GM12892 (cell line): ENCODE measurements around the gene CAMSAP2.
"Not testable (repeated sequence)": the region's sequence is repeated elsewhere in the genome, so short reads cannot be mapped to it uniquely, and the experiment has no call there.

ENCODE experiments used
- DNase-seq: peaks from one replicate; pipeline ENCODE4 v3.0.0; 2011; ENCODE audit not compliant: insufficient read length
- FAIRE-seq: peaks from 2 replicates; lab custom pipeline; 2011; peaks lifted over from hg19 to GRCh38; lab: Jason Lieb, UNC
- POLR2A ChIP-seq: IDR thresholded peaks from 2 replicates; pipeline ENCODE4 v1.6.1; 2011; ENCODE audit warnings: low read depth, low read length, control low read depth
- POLR2AphosphoS5 ChIP-seq: IDR thresholded peaks from 2 replicates; pipeline ENCODE4 v1.6.1; 2011; ENCODE audit warnings: low read depth, low read length, control low read depth
- TAF1 ChIP-seq: IDR thresholded peaks from 2 replicates; pipeline ENCODE4 v1.6.1; 2011; ENCODE audit warnings: low read depth, mild to moderate bottlenecking, control low read depth, low read length, borderline replicate concordance

Gene CAMSAP2

DNA sequence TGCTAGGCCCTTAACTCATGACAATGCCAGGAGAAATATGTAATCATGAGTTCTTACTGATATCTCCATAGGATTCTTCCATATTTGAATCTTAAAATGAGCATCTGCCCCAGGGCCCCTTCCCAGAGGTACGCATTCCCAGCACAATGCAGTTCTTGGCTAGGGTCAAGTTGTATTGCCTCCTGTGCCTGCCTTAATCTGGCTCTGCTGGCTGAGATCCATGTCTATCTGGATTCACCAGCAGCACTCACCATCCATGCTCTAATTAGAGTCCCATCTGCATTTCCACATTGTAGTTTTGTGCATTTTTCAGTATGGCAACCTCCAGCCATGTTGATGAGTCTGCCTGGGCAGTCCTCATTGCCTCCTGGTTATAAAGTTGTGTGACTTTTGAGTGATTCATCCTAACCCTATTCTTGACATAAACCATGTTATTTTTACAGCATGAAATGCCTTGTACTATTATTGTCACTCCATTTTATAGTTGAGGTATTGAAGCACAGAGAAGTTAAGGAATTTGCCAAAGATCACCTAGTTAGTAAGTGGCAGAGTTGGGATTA is 55.9 kb downstream of the CAMSAP2 start:
- TF ChIP-seq TAF1 = no peak
- no peak for TF ChIP-seq POLR2A
- TF ChIP-seq POLR2AphosphoS5 = no peak
- DNase-seq = no peak
- FAIRE-seq = no peak

DNA sequence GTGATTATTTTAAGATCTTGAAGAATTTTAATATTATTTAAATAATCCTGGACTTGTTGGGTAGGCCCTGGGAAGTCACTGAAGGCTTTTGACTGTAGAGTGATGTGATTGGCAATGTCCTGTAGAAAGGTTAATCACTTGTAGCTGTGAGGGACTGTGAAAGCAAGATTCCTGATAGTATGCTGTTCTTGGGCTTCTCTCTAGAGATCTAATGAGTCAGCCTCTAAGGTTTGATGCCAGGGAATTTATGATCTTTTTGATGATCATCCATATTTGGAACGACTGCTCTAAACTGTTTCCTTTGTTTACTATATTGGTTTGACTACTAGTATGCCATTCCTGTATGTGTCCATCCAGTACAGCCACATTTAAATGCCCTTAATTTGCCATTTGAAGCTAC is 56.5 kb downstream of the CAMSAP2 start:
- FAIRE-seq (no peak), DNase-seq (no peak)
- no peak for TF ChIP-seq POLR2AphosphoS5
- TF ChIP-seq TAF1 = no peak
- no peak for TF ChIP-seq POLR2A

DNA sequence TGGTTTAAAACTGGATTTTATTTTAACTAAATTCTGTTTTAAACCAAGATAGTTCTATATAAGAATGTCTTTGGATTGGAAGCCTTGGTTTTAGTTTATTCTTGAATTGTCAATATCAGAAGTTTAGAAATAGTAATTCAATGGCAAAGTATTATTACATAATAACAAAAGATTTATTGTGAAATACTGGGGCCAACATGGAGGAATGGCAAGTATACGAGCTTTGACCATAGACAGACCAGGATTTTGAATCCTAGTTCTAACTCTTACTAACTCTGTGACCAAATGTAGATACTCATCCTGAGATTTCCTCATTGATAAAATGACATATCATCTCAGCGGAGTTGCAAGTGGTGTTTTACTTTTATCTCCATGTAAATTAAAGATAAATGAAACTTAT is 63.3 kb downstream of the CAMSAP2 start:
- no peak for TF ChIP-seq POLR2A
- no peak for TF ChIP-seq TAF1
- TF ChIP-seq POLR2AphosphoS5 = no peak
- no peak for FAIRE-seq
- no peak for DNase-seq

DNA sequence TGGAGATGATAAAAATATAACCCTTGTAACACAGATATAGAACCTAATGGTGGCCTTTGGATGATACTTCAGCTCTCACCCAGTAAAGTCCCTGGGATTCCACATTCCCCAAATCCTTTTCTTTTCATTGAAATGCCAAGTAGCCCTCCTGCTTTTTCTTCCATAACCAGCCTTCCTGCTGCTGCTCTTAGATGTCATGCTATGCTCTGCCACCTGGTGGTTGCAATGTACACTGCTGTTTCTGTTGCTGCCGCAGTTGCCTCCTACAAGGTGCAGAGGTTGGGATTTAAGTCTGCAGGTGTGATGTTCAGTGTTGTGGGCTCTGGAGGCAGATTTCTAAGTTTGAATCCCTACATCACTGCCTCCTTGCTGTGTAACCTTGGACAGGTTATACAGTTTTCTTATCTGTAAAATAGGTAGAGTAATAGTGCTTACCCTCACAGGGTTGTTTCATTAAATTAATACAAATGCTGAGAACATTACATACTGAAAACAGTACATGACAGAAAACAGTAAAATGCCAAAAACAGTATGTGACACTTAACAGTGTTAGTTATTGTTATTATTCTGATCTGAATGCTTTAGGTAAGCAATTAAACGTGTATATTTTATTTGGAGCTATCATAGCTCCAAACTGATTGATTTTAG is 64.3 kb downstream of the CAMSAP2 start:
- FAIRE-seq (peak; percentile 94), DNase-seq (peak; percentile 15)

DNA sequence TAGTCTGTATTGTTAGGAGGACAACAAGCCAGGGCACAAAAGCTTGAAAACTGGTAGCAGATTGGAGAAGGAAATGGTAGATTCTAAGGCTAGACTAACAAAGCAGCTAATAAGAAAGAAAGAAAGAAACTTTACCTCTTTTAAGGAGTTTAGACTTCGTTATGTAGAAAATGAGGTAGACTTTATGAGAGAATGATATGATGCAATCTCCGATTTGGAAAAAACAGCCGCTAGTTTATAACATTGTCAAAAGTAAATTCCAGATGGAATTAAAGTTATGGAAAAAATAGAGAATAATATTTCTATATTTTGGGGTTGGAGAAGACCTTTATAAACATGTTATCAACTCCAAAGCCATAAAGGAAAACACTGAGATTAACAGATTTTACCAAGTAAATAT is 67.0 kb downstream of the CAMSAP2 start:
- no peak for FAIRE-seq

More for the DNA sequence above, 64.3 kb downstream of the CAMSAP2 start:
- TF ChIP-seq POLR2A (no peak), POLR2AphosphoS5 (no peak)

DNA sequence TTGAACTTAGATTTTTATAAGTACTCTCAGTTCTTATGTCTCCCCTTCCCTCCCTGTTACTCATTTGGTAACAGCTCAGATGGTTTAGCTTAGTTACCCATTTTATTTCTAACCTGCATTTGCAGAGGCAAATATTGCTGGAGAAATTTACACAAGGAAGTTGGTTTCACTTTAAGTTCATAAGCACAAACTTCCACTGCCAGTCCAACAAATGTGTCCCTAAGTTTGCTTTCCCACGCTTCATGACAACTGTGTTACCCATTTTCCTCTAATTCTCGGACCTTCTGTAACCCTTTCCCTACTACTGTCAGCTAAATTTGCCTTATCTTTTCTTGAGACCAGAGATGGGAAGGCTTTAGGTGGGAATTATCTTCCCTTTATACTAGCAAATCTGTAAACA is 70.2 kb downstream of the CAMSAP2 start:
- TF ChIP-seq POLR2AphosphoS5 = no peak
- no peak for DNase-seq

More for the DNA sequence above, 67.0 kb downstream of the CAMSAP2 start:
- TF ChIP-seq POLR2A = no peak
- TF ChIP-seq POLR2AphosphoS5 = no peak
- TF ChIP-seq TAF1 = no peak
- no peak for DNase-seq

DNA sequence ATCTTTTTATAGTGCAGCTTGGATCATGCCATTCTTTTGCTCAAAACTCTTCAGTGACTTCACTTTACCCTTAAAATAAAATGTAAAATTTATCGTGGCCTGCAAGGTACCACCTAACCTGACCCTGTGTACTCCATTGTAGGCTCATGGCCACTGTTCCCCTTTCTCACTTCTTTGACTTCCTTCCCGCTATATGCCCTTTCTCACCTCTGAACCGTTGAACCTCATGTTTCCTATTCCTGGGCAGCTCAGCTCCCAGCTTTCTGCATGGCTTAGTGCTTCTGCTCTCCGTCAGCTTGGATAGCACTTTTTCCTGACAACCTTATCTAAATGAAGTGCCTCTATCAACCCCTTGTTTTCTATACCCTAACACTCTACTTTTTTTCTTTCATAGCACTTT is 73.0 kb downstream of the CAMSAP2 start:
- FAIRE-seq = no peak

More for the DNA sequence above, 70.2 kb downstream of the CAMSAP2 start:
- FAIRE-seq = no peak

DNA sequence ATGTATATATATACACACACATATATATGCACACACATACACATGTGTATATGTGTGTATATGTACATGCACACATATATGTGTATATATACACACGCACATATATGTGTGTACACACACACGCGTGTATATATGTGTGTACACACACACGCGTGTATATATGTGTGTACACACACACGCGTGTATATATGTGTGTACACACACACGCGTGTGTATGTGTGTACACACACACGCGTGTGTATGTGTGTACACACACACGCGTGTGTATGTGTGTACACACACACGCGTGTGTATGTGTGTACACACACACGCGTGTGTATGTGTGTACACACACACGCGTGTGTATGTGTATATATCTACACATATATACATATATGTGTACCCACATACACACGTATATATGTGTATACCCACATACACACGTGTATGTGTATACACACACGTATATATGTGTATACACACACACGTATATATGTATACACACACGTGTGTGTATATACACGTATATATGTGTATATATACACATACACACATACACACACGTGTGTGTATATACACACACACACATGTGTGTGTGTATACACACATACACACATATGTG is 78.0 kb downstream of the CAMSAP2 start:
- not testable (repeated sequence) for FAIRE-seq, DNase-seq

More for the DNA sequence above, 73.0 kb downstream of the CAMSAP2 start:
- no peak for DNase-seq
- TF ChIP-seq POLR2AphosphoS5 (no peak), POLR2A (no peak), TAF1 (no peak)

DNA sequence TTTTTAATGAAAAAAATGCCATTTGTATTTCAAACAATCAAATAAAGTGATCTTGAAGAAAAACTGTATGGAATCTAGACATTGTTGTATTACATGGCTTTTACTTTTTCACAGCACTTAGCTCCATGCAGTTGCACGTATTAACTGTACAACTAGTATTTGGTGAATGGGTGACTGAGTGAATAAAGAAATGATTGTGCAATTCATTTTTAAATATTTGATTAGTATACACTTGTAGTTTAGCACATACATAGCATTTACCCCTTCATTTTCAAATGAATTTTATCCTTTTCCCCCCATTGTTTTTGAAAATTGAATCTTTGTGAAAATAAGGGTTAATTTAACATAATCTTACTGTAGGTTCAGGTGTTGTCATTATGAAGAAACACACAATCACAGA is 79.6 kb downstream of the CAMSAP2 start:
- FAIRE-seq (no peak), DNase-seq (no peak)
- TF ChIP-seq POLR2AphosphoS5 (no peak), TAF1 (no peak), POLR2A (no peak)

DNA sequence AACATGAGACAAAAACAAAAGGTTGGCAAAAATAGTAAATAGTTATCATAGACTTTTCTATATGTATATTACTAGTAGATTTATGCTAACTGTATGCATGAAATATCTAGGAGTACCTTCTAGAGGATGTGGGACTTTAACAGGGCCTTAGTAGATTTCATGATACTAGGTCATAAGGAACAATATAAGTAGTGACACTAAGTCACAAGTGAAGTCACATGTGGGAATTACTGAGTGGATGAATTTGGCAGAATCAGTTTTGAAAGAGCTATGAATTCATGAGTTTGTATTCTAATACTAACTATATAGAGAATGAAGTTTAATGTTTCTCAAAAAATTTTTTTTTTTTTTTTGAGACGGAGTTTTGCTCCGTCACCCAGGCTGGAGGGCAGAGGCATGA is 81.0 kb downstream of the CAMSAP2 start:
- FAIRE-seq = no peak
- no peak for DNase-seq
- TF ChIP-seq POLR2AphosphoS5 = no peak
- no peak for TF ChIP-seq TAF1
- TF ChIP-seq POLR2A = no peak

DNA sequence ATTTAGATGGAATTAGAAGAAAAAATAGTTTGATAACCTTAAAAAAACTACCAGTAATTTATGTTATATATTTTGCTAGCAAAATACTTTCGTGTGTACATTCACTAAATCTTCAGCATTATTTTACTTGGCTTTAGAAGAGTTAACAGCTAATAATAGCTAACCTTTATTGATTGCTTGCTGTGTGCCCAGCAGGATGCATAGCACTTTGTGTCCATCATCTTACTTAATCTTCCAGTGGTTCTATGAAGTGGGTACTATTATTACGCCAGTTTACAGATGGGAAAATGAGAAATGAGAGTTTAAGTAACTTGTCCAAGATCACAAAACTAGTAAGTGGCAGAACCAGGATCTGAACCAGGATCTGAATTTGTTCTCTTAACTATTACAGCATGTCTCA is 92.4 kb downstream of the CAMSAP2 start:
- TF ChIP-seq POLR2AphosphoS5 = no peak
- TF ChIP-seq POLR2A = no peak
- no peak for TF ChIP-seq TAF1
- FAIRE-seq (no peak), DNase-seq (no peak)

DNA sequence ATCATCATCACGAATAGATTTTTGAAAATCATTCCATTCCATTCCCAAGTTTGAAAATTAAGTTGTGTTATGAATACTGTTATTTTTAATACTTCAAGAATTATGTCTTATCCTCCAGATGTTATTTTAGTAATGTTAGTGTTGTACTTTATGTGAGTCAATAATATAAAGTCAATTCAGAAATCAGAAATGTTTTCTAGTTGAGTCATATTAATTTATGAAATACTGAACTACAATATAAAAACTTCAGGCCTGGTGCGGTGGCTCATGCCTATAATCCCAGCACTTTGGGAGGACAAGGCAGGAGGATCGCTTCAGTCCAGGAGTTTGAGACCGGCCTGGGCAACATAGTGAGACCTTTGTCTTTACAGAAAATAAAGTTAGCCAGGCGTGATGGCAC is 95.7 kb downstream of the CAMSAP2 start:
- DNase-seq (no peak), FAIRE-seq (no peak)
- TF ChIP-seq POLR2AphosphoS5 (no peak), POLR2A (no peak), TAF1 (no peak)
